H1 (cell line): Measurements from ENCODE around the gene RPS6KL1. TPM values are rescaled to one million over a fixed set of nuclear protein-coding genes. Genes with fewer than 3 reads are reported as not detected.
A peak's percentile ranks its signal among the peaks of the same experiment; 100 is the strongest.

Experiments used
- CTCF ChIA-PET: fragments of 300-600 bp; sonication (Branson Sonifier 250); formaldehyde crosslinking; loops from one replicate; lab custom pipeline; 2021; ENCODE audit not compliant: partially characterized antibody; lab: Charles Lee
- POLR2A ChIA-PET: fragments of 300-600 bp; sonication (Branson Sonifier 250); formaldehyde crosslinking; loops from one replicate; lab custom pipeline; 2021; ENCODE audit warnings: inconsistent platforms; ENCODE audit not compliant: partially characterized antibody; lab: Charles Lee
- DNase-seq, 2 experiments: peaks; one replicate each; pipeline versions ENCODE4 v3.0.0 to v3.0.0-alpha.2; 2010 to 2022; ENCODE audit warnings: low spot score in 2 of 2, low read depth in 1 of 2, mixed read lengths in 1 of 2
- FAIRE-seq: peaks from 2 replicates; lab custom pipeline; 2011; peaks lifted over from hg19 to GRCh38; lab: Jason Lieb, UNC
- H2AFZ ChIP-seq: 2 replicates; pipeline ENCODE4 v1.8.1; 2012; ENCODE audit warnings: low read length, inconsistent platforms
- H2AK5ac ChIP-seq: 2 replicates; pipeline ENCODE4 v1.6.1; 2013; ENCODE audit warnings: low read depth, low read length
- H2BK120ac ChIP-seq: replicated peaks from 2 replicates; pipeline ENCODE3; 2013; ENCODE audit warnings: low read depth, low read length, inconsistent platforms
- H2BK12ac ChIP-seq: 2 replicates; pipeline ENCODE4 v1.6.1; 2013; ENCODE audit warnings: low read depth, low read length
- H2BK15ac ChIP-seq: 2 replicates; pipeline ENCODE4 v1.6.1; 2013; ENCODE audit warnings: low read length
- H2BK20ac ChIP-seq: 2 replicates; pipeline ENCODE4 v1.6.1; 2013; ENCODE audit warnings: low read length
- H2BK5ac ChIP-seq: 2 replicates; pipeline ENCODE4 v1.6.1; 2013; ENCODE audit warnings: low read depth, low read length
- H3K14ac ChIP-seq: 2 replicates; pipeline ENCODE4 v1.6.1; 2013; ENCODE audit warnings: inconsistent platforms; ENCODE audit not compliant: insufficient read length
- H3K18ac ChIP-seq: 2 replicates; pipeline ENCODE4 v1.6.1; 2013; ENCODE audit warnings: low read length; ENCODE audit errors: extremely low read depth
- H3K23ac ChIP-seq: 2 replicates; pipeline ENCODE4 v1.6.1; 2013; ENCODE audit warnings: inconsistent platforms; ENCODE audit not compliant: insufficient read length
- H3K23me2 ChIP-seq: 2 replicates; pipeline ENCODE4 v1.6.1; 2013; ENCODE audit warnings: low read depth, low read length
- H3K27ac ChIP-seq: 2 replicates; pipeline ENCODE4 v1.6.1; 2011; ENCODE audit warnings: low read depth, low read length, inconsistent platforms
- H3K27me3 ChIP-seq, 4 experiments: replicated peaks in 1 of 4; 1 replicate in 1 of 4; 2 replicates in 3 of 4; pipeline versions ENCODE4 v1.6.1 to v1.8.1; 2011 to 2013; ENCODE audit warnings: low read length in 3 of 4, mild to moderate bottlenecking in 3 of 4, inconsistent platforms in 2 of 4, mixed read lengths in 2 of 4, moderate library complexity in 1 of 4; ENCODE audit not compliant: control insufficient read depth in 3 of 4, insufficient read depth in 3 of 4; ENCODE audit errors: extremely low read depth in 1 of 4
- H3K36me3 ChIP-seq, 4 experiments: 2 replicates each; pipeline versions ENCODE4 v1.6.1 to v1.8.1; 2011 to 2013; ENCODE audit warnings: mild to moderate bottlenecking in 4 of 4, low read length in 3 of 4, moderate library complexity in 2 of 4, control low read depth in 1 of 4, inconsistent platforms in 1 of 4; ENCODE audit not compliant: insufficient read depth in 4 of 4, control insufficient read depth in 2 of 4
- H3K4ac ChIP-seq: replicated peaks from 2 replicates; pipeline ENCODE3; 2013; ENCODE audit warnings: low read length, low read depth, mixed read lengths, inconsistent platforms; ENCODE audit not compliant: insufficient read length
- H3K4me1 ChIP-seq, 4 experiments: replicated peaks in 1 of 4; 1 replicate in 1 of 4; 2 replicates in 3 of 4; pipeline versions ENCODE4 v1.6.1 to v1.8.1; 2011 to 2013; ENCODE audit warnings: low read length in 3 of 4, inconsistent platforms in 2 of 4, mixed read lengths in 1 of 4; ENCODE audit not compliant: insufficient read depth in 4 of 4, control insufficient read depth in 3 of 4
- H3K4me2 ChIP-seq, 2 experiments: 2 replicates each; pipeline versions ENCODE4 v1.6.1 to v1.8.1; 2011 to 2013; ENCODE audit warnings: low read depth in 2 of 2, low read length in 2 of 2, control low read depth in 1 of 2, inconsistent platforms in 1 of 2, mild to moderate bottlenecking in 1 of 2; ENCODE audit not compliant: insufficient read depth in 1 of 2
- H3K4me3 ChIP-seq, 4 experiments: fragments of 200-600, 300-600 bp in 1 of 4; sonication (generic), shearing (Covaris generic), sonication (Bioruptor Twin) in 1 of 4; 2 replicates each; pipeline versions ENCODE4 v1.5.1 to v1.8.1; 2011 to 2016; ENCODE audit warnings: low read length in 4 of 4, low read depth in 3 of 4, control low read depth in 2 of 4, inconsistent platforms in 2 of 4, mild to moderate bottlenecking in 2 of 4, mixed read lengths in 1 of 4, moderate library complexity in 1 of 4; ENCODE audit not compliant: insufficient read depth in 2 of 4; ENCODE audit errors: extremely low read depth in 1 of 4
- H3K56ac ChIP-seq: replicated peaks from 2 replicates; pipeline ENCODE3; 2013; ENCODE audit warnings: low read depth, mild to moderate bottlenecking, mixed read lengths, low read length, inconsistent platforms; ENCODE audit not compliant: insufficient read length
- H3K79me1 ChIP-seq: 2 replicates; pipeline ENCODE4 v1.6.1; 2013; ENCODE audit warnings: low read depth, low read length, control low read depth
- H3K79me2 ChIP-seq, 2 experiments: 2 replicates each; pipeline versions ENCODE4 v1.6.1 to v1.8.1; 2012 to 2013; ENCODE audit warnings: low read length in 2 of 2, mild to moderate bottlenecking in 2 of 2, inconsistent platforms in 1 of 2; ENCODE audit not compliant: insufficient read depth in 2 of 2, control insufficient read depth in 1 of 2
- H3K9ac ChIP-seq, 4 experiments: replicated peaks in 1 of 4; 1 replicate in 1 of 4; 2 replicates in 3 of 4; pipeline versions ENCODE4 v1.6.1 to v1.8.1; 2011 to 2013; ENCODE audit warnings: low read depth in 3 of 4, low read length in 3 of 4, control low read depth in 2 of 4, mild to moderate bottlenecking in 2 of 4, moderate library complexity in 2 of 4, inconsistent platforms in 1 of 4; ENCODE audit errors: extremely low read depth in 1 of 4
- H3K9me3 ChIP-seq, 2 experiments: 2 replicates each; pipeline versions ENCODE4 v1.6.1 to v1.8.1; 2012 to 2013; ENCODE audit warnings: mild to moderate bottlenecking in 2 of 2, moderate library complexity in 2 of 2, control low read depth in 1 of 2, inconsistent platforms in 1 of 2, low read depth in 1 of 2, low read length in 1 of 2, mixed read lengths in 1 of 2; ENCODE audit not compliant: insufficient read depth in 2 of 2
- H4K20me1 ChIP-seq, 2 experiments: replicated peaks in 1 of 2; 2 replicates each; pipeline versions ENCODE3 to v1.8.1; 2011 to 2013; ENCODE audit warnings: inconsistent platforms in 2 of 2, low read length in 2 of 2, mild to moderate bottlenecking in 1 of 2; ENCODE audit not compliant: insufficient read depth in 2 of 2, control insufficient read depth in 1 of 2
- H4K5ac ChIP-seq: 2 replicates; pipeline ENCODE4 v1.6.1; 2013; ENCODE audit warnings: low read length, low read depth, mixed read lengths, inconsistent platforms; ENCODE audit not compliant: insufficient read length
- H4K8ac ChIP-seq: 2 replicates; pipeline ENCODE4 v1.8.0; 2013; ENCODE audit warnings: mild to moderate bottlenecking, moderate library complexity, low read length, inconsistent platforms; ENCODE audit not compliant: insufficient read depth; ENCODE audit errors: extremely low read depth
- H4K91ac ChIP-seq: replicated peaks from 2 replicates; pipeline ENCODE3; 2013; ENCODE audit warnings: low read length, mixed read lengths, inconsistent platforms; ENCODE audit not compliant: insufficient read length
- ASH2L ChIP-seq: fragments of 200-600, 300-600 bp; sonication (generic); IDR thresholded peaks from one replicate; pipeline ENCODE4 v1.7.1; 2017; ENCODE audit warnings: low read length
- BCL11A ChIP-seq, 2 experiments: IDR thresholded peaks; one replicate each; pipeline ENCODE4 v1.6.1; 2011; ENCODE audit warnings: low read depth in 2 of 2, low read length in 2 of 2, mild to moderate bottlenecking in 2 of 2
- KDM5A ChIP-seq: fragments of 200-600 bp; IDR thresholded peaks from 2 replicates; pipeline ENCODE4 v1.7.1; 2012; ENCODE audit warnings: mild to moderate bottlenecking, low read length, inconsistent platforms, mixed read lengths
- PHF8 ChIP-seq: fragments of 200-600 bp; sonication (generic); conservative IDR thresholded peaks from 2 replicates; pipeline ENCODE4 v1.7.1; 2012; ENCODE audit warnings: low read depth, mild to moderate bottlenecking, inconsistent platforms, low read length, moderate library complexity
- RBBP5 ChIP-seq: IDR thresholded peaks from 2 replicates; pipeline ENCODE4 v1.7.1; 2012; ENCODE audit warnings: low read depth, mild to moderate bottlenecking, inconsistent platforms, low read length, moderate library complexity, borderline replicate concordance
- SP1 ChIP-seq: IDR thresholded peaks from 2 replicates; pipeline ENCODE4 v1.6.1; 2011; ENCODE audit warnings: low read depth, low read length
- WGBS, 2 experiments: shearing (Covaris generic) in 1 of 2; methylation state at CpG; one replicate each; pipeline versions ENCODE4 v1.1.6 to v1.1.7; 2013 to 2015; ENCODE audit warnings: low lambda C conversion rate in 2 of 2, mixed read lengths in 2 of 2, inconsistent platforms in 1 of 2, low coverage in 1 of 2, missing lambda C conversion rate in 1 of 2; ENCODE audit not compliant: insufficient replicate concordance in 2 of 2, insufficient coverage in 1 of 2, insufficient read length in 1 of 2; ENCODE audit errors: extremely low coverage in 1 of 2, missing lambda C conversion rate in 1 of 2; 5-methylcytosine and 5-hydroxymethylcytosine counted together
- polyA plus RNA-seq, 7 experiments: library from polyadenylated mRNA; depleted of rRNA in 3 of 7; stranded (reverse) in 5 of 7; unstranded in 2 of 7; fragments of >200 nt in 5 of 7; fragments of 200-250 nt in 2 of 7; gene quantifications; 1 replicate in 5 of 7; 2 replicates in 1 of 7; 4 replicates in 1 of 7; pipeline versions ENCODE4 v1.2.1 to v1.2.3, GENCODE V29; 2011 to 2013; ENCODE audit warnings: missing spikeins in 2 of 7, mixed read lengths in 2 of 7
- total RNA-seq: library from RNA; stranded (reverse); fragmentation: NEBNext Ultra II Directional; extraction: Animal tissue kit (Norgen Biotek cat#: 25700); gene quantifications from 2 replicates; pipeline ENCODE4 v1.2.1, GENCODE V29; 2021

Gene RPS6KL1
- total and polyA plus RNA-seq, 2 of the 8 experiments (the other 6 are each of a cell fraction or from before 2014, with no cell fraction given), result 9.8 to 13.8 TPM

DNA sequence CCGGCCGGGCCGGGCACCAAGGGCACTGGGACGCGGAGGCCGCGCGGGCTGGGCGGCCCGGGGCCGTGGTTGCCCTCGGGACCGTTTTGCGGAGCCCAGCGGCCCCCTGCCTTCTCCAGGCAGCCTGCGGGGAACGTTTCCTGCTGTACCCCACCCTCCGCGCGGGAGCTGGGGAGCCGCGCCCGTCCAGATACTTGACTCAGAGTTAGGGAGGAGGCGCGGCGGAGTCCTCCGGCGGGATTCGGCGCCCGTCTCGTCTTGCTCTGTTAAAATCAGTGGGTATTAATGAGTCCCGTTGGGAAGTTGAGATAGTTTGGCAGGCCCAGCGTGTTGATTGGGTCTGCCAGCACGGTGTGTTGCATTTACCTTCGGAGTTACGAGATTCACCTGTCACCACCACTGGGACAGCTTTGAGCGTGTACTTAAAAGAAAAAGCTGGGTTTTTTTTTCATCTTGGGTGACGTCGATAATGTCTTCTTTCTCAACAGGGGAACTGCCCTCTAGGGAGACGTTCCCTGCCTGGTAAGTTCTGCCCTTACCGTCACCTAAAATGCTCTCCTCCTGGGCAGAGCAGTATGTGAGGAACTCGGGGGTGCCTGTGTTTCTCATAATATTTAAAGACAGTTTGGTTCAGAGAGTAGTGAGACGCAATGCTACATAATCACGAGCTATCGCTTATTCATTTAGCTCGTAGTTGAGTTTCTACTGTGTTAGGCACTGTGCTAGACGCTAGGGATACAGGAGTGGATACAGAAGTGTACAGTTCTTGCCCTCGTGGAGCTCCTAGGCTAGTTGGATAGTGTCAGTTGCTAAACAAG, 40.7 kb downstream of the RPS6KL1 start:
- Histone ChIP-seq H4K20me1 (peaks cover 6 to 23% of the 10 kb centered on the region in 2 experiments), H3K9ac (peak overlapping the region; percentile 84 to 94 (median 85)), H3K9me3 (no peaks in the 10 kb centered on the region), H4K5ac (peak overlapping the region; percentile 87), H2AFZ (no peak overlapping the region), H3K36me3 (peaks cover 0 to 4% (median 0%) of the 10 kb centered on the region in 4 experiments; a peak in 3 of 8 replicates), H4K8ac (peak overlapping the region; percentile 92), H2BK120ac (no peak overlapping the region), H3K56ac (peak overlapping the region; percentile 90), H3K79me2 (peaks cover 22 to 51% of the 10 kb centered on the region in 2 experiments), H3K14ac (no peak overlapping the region), H3K27me3 (no peaks in the 10 kb centered on the region), H2AK5ac (peak overlapping the region; percentile 75; the same call in 1 of the 2 replicates), H3K4me3 (peak overlapping the region; percentile 79 to 98 (median 91)), H3K23ac (no peak overlapping the region), H3K4me1 (peaks cover 13 to 28% (median 22%) of the 10 kb centered on the region in 4 experiments), H2BK12ac (no peak overlapping the region), H3K79me1 (peaks cover 7% of the 10 kb centered on the region), H3K4me2 (peak overlapping the region; percentile 65 to 92), H3K27ac (peak overlapping the region; percentile 79; the same call in 1 of the 2 replicates), H4K91ac (no peak overlapping the region), H3K4ac (peak overlapping the region; percentile 58), H2BK5ac (peak overlapping the region; percentile 60; the same call in 1 of the 2 replicates), H2BK15ac (no peak overlapping the region), H3K23me2 (peaks cover 7% of the 10 kb centered on the region), H3K18ac (no peak overlapping the region; the same call in 1 of the 2 replicates), H2BK20ac (no peak overlapping the region)
- TF ChIP-seq SP1 (no peak), ASH2L (peak; percentile 9), BCL11A (IDR thresholded peaks at IDR 0.05; ENCODE audit: low read depth in 2 of 2, low read length in 2 of 2) (no peak), RBBP5 (0 out of 2 replicates have a peak, but pooled peaks have one; percentile 20), PHF8 (peak; percentile 19; the same call in 1 of the 2 replicates), KDM5A (0 out of 2 replicates have a peak, but pooled peaks have one; percentile 1)
- no peak for FAIRE-seq
- ChIA-PET POLR2A (interaction anchor here (0.7 to 6.8 kb wide), 10 partner anchors 11 to 829 kb away, joined by 3 to 57 read pairs (median 5); partner anchors contain the start of gene YLPM1), CTCF (interaction anchor here (1.4 to 17.5 kb wide), 4 partner anchors 9 to 63 kb away, joined by 3 to 364 read pairs (median 29); no protein-coding TSS in a partner anchor)
- no peak for DNase-seq
- 5% methylated on average over 47 of the region's 49 CpGs; no CpG with 5 or more reads in 1 of the 2 experiments for WGBS, 2 experiments
